Karpas-422 (cell line): Measurements from ENCODE around the gene PLG. TPM values are rescaled to one million over a fixed set of nuclear protein-coding genes. Genes with fewer than 3 reads are reported as not detected.
"Not testable (repeated sequence)": the region's sequence is repeated elsewhere in the genome, so short reads cannot be mapped to it uniquely, and the experiment has no call there.

Experiments
- DNase-seq: peaks from one replicate; pipeline ENCODE4 v3.0.0-alpha.2; 2015
- H2AFZ ChIP-seq: fragments of 200-600 bp; sonication (generic); 2 replicates; pipeline ENCODE4 v1.6.1; 2014; ENCODE audit warnings: antibody characterized with exemption, low read length, mixed read lengths
- H3K27ac ChIP-seq: fragments of 200-600 bp; sonication (generic); 2 replicates; pipeline ENCODE4 v1.5.1; 2014; ENCODE audit warnings: mild to moderate bottlenecking, low read length, moderate library complexity
- H3K27me3 ChIP-seq: fragments of 200-600 bp; sonication (generic); 2 replicates; pipeline ENCODE4 v1.6.1; 2014; ENCODE audit warnings: low read length, mixed read lengths
- H3K36me3 ChIP-seq: fragments of 200-600 bp; sonication (generic); 2 replicates; pipeline ENCODE4 v1.6.1; 2014; ENCODE audit warnings: low read length, mixed read lengths; ENCODE audit not compliant: insufficient read depth
- H3K4me1 ChIP-seq: fragments of 200-600 bp; sonication (generic); 2 replicates; pipeline ENCODE4 v1.6.1; 2014; ENCODE audit warnings: mild to moderate bottlenecking, low read length, mixed read lengths
- H3K4me2 ChIP-seq: fragments of 200-600 bp; sonication (generic); 2 replicates; pipeline ENCODE4 v1.6.1; 2014; ENCODE audit warnings: low read length, low read depth, mild to moderate bottlenecking; ENCODE audit not compliant: poor library complexity, severe bottlenecking
- H3K4me3 ChIP-seq: fragments of 200-600 bp; sonication (generic); 2 replicates; pipeline ENCODE4 v1.5.1; 2014; ENCODE audit warnings: mild to moderate bottlenecking, antibody characterized with exemption, low read length, mixed read lengths
- H3K79me2 ChIP-seq: fragments of 200-600 bp; sonication (generic); 2 replicates; pipeline ENCODE4 v1.6.1; 2014; ENCODE audit warnings: mild to moderate bottlenecking, low read length, mixed read lengths
- H3K9ac ChIP-seq: fragments of 200-600 bp; sonication (generic); 2 replicates; pipeline ENCODE4 v1.6.0; 2014; ENCODE audit warnings: low read length
- H3K9me2 ChIP-seq: fragments of 200-600 bp; sonication (generic), shearing (Covaris generic); replicated peaks from 2 replicates; pipeline ENCODE4 v1.6.0; 2014; ENCODE audit warnings: mild to moderate bottlenecking, low read length, moderate library complexity; ENCODE audit not compliant: insufficient read depth
- H3K9me3 ChIP-seq: fragments of 300-700, 200-600 bp; sonication (generic); 2 replicates; pipeline ENCODE4 v1.6.1; 2014; ENCODE audit warnings: low read length, mixed read lengths
- H4K20me1 ChIP-seq: fragments of 200-600 bp; sonication (generic); 2 replicates; pipeline ENCODE4 v1.6.1; 2014; ENCODE audit warnings: mild to moderate bottlenecking, antibody characterized with exemption, low read length, low read depth; ENCODE audit not compliant: insufficient read depth
- total RNA-seq: library from RNA; depleted of rRNA; stranded (reverse); fragments of >200 nt; shearing (Covaris generic); gene quantifications from 2 replicates; pipeline ENCODE4 v1.2.3, GENCODE V29; 2014; ENCODE audit warnings: low replicate concordance; rRNA removed

Gene PLG
- 0.32 TPM in 1 of 2 replicates, not detected in the other for total RNA-seq

DNA sequence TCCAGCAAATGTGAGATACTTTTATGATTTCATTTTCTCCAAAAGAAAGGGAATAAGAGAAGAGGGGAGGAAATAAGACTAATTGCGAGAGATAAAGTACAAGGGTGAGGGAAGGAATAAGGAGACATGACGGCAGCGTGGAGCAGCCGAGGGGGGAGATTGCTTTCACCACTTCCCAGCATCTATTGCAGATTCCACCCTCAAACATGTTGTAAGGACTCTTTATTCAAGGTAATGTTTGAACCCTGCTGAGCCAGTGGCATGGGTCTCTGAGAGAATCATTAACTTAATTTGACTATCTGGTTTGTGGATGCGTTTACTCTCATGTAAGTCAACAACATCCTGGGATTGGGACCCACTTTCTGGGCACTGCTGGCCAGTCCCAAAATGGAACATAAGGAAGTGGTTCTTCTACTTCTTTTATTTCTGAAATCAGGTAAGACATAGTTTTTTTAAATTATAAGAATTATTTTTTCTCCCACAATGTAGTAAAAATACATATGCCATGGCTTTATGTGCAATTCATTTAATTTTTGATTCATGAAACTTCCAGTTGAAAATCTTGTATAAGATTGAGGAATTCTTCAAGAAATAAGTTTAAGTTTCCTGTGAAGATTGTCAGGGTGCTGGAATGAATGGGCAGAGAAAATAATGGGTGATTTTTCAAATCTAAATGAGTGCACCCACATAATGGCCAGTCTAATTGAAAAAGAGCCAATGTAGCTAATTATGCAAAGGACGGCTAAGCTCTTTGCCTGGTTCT lies at the start of gene PLG:
Gene PLG, plus strand, starts transcription at position 327 of the 763 bp plus-strand sequence. Its CDS starts 61 bp downstream, at position 388.
- H3K79me2 ChIP-seq, DNase-seq, H3K4me1 ChIP-seq, H3K9me2 ChIP-seq, H4K20me1 ChIP-seq, H2AFZ ChIP-seq, H3K27ac ChIP-seq, H3K4me3 ChIP-seq, H3K9me3 ChIP-seq, H3K36me3 ChIP-seq, H3K27me3 ChIP-seq, H3K9ac ChIP-seq: not testable (repeated sequence)
- peak within 1 kb of the TSS; percentile 5 for H3K4me2 ChIP-seq

DNA sequence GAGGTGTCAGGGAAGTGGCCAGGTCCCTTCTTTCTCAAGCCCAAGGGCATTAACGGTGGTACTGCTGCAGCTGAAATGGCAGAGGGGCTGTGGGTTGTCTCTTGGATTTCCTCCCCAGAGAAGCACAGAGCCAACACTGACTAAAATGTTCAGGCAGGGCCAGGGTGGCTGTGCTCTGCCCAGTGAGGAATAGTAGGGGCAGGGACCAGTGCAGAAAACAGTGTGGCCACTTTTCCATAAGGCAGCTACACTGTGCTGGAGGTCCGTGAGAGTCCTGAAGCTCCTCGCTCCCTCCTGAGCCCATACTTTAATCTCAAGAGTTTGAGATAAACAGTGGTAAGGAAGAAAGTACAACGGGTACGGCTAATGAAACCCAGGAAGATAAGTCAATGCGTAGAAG lies 42.5 kb upstream of the PLG start:
- DNase-seq, result no peak
- no peak overlapping the region for H3K9ac ChIP-seq
- H3K9me3 ChIP-seq, result no peaks in the 10 kb centered on the region
- no peaks in the 10 kb centered on the region for H3K9me2 ChIP-seq
- H3K27ac ChIP-seq, result no peak overlapping the region
- no peaks in the 10 kb centered on the region for H3K27me3 ChIP-seq
- H3K4me2 ChIP-seq, result no peak overlapping the region
- no peaks in the 10 kb centered on the region for H4K20me1 ChIP-seq
- no peak overlapping the region for H3K4me3 ChIP-seq
- H3K79me2 ChIP-seq, result no peaks in the 10 kb centered on the region
- H3K36me3 ChIP-seq, result no peaks in the 10 kb centered on the region
- no peaks in the 10 kb centered on the region for H3K4me1 ChIP-seq
- H2AFZ ChIP-seq, result no peak overlapping the region

DNA sequence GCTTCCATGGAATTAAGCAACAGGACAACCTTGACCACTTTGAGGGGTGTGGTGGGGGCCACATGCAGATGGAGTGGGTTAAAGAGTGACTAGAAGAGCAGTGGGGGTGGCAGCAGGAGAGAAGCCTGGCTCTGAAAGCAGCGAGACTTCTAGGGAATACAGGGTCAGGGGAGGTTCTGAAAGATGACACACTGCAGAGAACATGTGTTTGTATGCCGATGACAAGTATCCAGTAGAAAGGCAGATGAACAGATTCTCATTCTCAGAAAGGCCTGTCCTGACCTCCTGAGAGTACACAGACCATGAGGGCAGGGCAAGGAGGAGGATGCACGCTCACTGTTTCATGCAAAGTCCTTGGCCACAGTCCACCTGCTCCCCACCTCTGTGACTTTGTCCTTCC lies 40.8 kb upstream of the PLG start:
- H3K4me2 ChIP-seq, result no peak overlapping the region
- no peaks in the 10 kb centered on the region for H3K27me3 ChIP-seq
- H3K9me3 ChIP-seq, result no peaks in the 10 kb centered on the region
- no peak for DNase-seq
- no peak overlapping the region for H3K4me3 ChIP-seq
- H3K4me1 ChIP-seq, result no peaks in the 10 kb centered on the region
- no peak overlapping the region for H2AFZ ChIP-seq
- no peaks in the 10 kb centered on the region for H4K20me1 ChIP-seq
- H3K36me3 ChIP-seq, result no peaks in the 10 kb centered on the region
- no peak overlapping the region for H3K9ac ChIP-seq
- H3K9me2 ChIP-seq, result no peaks in the 10 kb centered on the region
- no peaks in the 10 kb centered on the region for H3K79me2 ChIP-seq
- H3K27ac ChIP-seq, result no peak overlapping the region

DNA sequence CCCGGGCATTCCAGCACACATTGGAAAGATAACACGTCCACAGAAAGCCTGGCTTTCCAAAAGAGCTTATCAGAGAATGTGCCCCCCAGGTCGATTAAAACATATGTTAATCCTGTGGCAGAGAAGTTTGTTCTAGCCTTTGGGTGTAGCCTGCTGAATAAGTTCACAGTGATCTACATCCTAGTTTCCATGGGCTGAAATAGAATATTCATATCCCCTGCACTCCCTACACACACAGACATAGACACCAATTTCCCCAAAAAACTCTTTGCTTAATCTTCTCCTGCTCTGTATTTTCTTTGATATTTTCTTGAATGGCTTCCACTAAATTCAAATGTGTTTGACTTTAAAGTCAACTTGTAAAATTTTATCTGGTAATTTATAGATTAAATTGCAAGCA lies 39.6 kb upstream of the PLG start:
- no peaks in the 10 kb centered on the region for H3K27me3 ChIP-seq
- H3K9ac ChIP-seq, result no peak overlapping the region
- no peaks in the 10 kb centered on the region for H3K9me3 ChIP-seq
- H3K9me2 ChIP-seq, result no peaks in the 10 kb centered on the region
- no peak overlapping the region for H2AFZ ChIP-seq
- no peak for DNase-seq
- no peaks in the 10 kb centered on the region for H3K36me3 ChIP-seq
- no peak overlapping the region for H3K27ac ChIP-seq
- H3K4me2 ChIP-seq, result no peak overlapping the region
- no peak overlapping the region for H3K4me3 ChIP-seq
- H3K4me1 ChIP-seq, result no peaks in the 10 kb centered on the region
- no peaks in the 10 kb centered on the region for H4K20me1 ChIP-seq
- H3K79me2 ChIP-seq, result no peaks in the 10 kb centered on the region

DNA sequence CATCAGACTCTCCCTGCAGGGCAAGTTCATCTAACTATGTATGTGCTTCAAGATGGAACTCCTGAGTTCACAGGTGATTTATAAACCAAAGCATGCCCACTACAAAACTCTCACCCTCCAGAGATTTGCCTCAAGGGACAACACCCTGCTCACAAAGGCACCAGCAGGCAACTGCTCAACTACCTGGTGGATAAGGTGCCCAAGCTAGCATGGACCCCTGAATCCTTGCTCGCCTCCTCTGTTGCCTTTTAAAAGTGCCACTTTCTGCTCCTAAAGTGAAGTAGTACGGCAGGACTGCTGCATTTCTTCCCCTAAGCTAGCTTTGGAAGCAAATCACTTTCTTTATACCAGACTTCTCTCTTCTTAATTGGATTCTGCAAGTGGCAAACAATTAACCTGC lies 39.2 kb upstream of the PLG start:
- no peak for DNase-seq
- Histone ChIP-seq H3K9me3 (no peaks in the 10 kb centered on the region), H3K4me2 (no peak overlapping the region), H3K27ac (no peak overlapping the region), H4K20me1 (no peaks in the 10 kb centered on the region), H3K4me1 (no peaks in the 10 kb centered on the region), H2AFZ (no peak overlapping the region), H3K9me2 (no peaks in the 10 kb centered on the region), H3K4me3 (no peak overlapping the region), H3K36me3 (no peaks in the 10 kb centered on the region), H3K79me2 (no peaks in the 10 kb centered on the region), H3K9ac (no peak overlapping the region), H3K27me3 (no peaks in the 10 kb centered on the region)

DNA sequence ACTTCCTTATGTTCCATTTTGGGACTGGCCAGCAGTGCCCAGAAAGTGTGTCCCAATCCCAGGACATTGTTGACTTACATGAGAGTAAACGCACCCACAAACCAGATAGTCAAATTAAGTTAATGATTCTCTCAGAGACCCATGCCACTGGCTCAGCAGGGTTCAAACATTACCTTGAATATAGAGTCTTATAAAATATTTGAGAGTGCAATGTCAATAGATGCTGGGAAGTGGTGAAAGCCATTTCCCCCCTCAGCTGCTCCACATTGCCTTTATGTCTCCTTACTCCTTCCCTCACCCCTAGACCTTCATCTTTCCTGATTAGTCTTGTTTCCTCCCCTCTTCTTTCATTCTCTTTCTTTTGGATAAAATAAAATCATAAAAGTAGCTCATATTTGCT lies 37.8 kb upstream of the PLG start, which contains the start of gene LPA:
Gene LPA, minus strand, starts transcription at position 78 of the 400 bp plus-strand sequence. Its CDS starts 61 bp downstream, at position 17.
- DNase-seq, H3K9ac ChIP-seq, H3K36me3 ChIP-seq, H3K4me1 ChIP-seq, H3K79me2 ChIP-seq, H3K9me2 ChIP-seq, H2AFZ ChIP-seq, H4K20me1 ChIP-seq, H3K4me3 ChIP-seq, H3K27ac ChIP-seq, H3K4me2 ChIP-seq, H3K27me3 ChIP-seq, H3K9me3 ChIP-seq: not testable (repeated sequence)

DNA sequence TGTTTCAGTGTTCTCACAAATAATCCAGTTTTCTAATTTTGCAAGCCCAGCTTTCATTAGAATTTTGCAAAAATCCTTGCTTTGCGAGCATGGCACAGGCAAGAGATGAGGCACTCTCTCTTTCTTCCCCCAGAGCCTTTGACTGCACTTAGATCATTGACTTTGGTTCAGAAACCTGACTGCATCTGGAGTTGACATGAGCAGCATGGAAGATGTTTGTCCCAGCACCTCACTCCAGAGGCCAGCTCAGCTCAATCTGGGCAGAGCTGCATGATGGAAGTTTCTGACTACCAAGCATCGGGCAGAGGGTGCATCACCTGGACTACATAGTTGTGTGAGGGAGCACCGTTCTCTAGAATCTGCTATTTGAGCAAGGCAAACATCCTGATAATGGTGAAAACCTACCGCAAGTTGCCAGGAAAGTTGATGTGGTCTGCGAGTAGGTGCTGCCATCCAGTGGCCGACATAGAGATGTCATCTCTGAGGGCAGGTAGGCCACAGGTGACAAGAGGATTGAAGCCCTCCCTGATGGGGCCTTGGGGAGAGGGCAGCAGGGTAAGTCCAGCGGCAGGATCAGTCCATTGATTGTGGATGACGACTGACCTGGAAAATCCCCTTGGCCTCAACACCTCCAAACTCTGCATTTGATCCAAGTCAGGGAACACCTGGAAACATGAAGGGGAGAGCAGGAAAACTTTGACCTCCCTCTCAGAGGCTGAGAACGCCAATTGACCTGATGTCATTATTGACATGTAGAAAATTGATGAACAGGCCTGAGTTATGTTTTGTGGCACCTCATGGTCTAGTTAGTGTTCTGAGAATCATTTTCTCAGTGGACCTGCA lies 34.2 kb upstream of the PLG start:
- Histone ChIP-seq H3K9ac (no peak overlapping the region), H3K4me2 (no peak overlapping the region), H2AFZ (no peak overlapping the region), H3K4me1 (no peaks in the 10 kb centered on the region), H3K27me3 (no peaks in the 10 kb centered on the region), H3K9me2 (no peaks in the 10 kb centered on the region), H4K20me1 (no peaks in the 10 kb centered on the region), H3K9me3 (no peaks in the 10 kb centered on the region), H3K36me3 (no peaks in the 10 kb centered on the region), H3K79me2 (no peaks in the 10 kb centered on the region), H3K27ac (no peak overlapping the region), H3K4me3 (no peak overlapping the region)
- DNase-seq, result peak; percentile 70

DNA sequence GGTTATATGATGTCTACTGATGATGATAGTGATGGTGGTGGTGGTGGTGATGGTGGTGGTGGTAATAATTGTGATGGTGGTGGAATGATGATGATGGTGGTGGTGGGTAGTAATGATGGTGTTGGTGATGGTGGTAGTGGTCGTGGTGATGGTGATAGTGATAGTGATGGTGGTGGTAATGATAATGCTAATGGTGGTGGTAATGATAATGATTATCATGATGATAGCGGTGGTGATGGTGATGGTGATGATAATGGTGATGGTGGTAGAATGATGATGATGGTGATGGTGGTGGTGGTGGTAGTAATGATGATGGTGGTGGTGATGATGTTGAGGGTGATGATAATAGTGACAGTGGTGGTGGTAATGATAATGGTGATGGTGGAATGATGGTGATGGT lies 33.5 kb upstream of the PLG start:
- Histone ChIP-seq H3K9ac (no peak overlapping the region), H3K4me3 (no peak overlapping the region), H3K4me2 (no peak overlapping the region), H2AFZ (no peak overlapping the region), H4K20me1 (no peaks in the 10 kb centered on the region), H3K27me3 (no peaks in the 10 kb centered on the region), H3K36me3 (no peaks in the 10 kb centered on the region), H3K4me1 (no peaks in the 10 kb centered on the region), H3K9me2 (no peaks in the 10 kb centered on the region), H3K27ac (no peak overlapping the region), H3K9me3 (no peaks in the 10 kb centered on the region), H3K79me2 (no peaks in the 10 kb centered on the region)
- DNase-seq, result no peak
